HG02884 (cell line): ENCODE measurements around the gene EDN2.

Experiments used
- ATAC-seq: cut with Tn5 transposase; IDR thresholded peaks from one replicate; pipeline ENCODE4 v1.9.1; 2021; ENCODE audit warnings: mild to moderate bottlenecking, moderate library complexity; ENCODE audit not compliant: unreplicated experiment

The EDN2 gene

DNA sequence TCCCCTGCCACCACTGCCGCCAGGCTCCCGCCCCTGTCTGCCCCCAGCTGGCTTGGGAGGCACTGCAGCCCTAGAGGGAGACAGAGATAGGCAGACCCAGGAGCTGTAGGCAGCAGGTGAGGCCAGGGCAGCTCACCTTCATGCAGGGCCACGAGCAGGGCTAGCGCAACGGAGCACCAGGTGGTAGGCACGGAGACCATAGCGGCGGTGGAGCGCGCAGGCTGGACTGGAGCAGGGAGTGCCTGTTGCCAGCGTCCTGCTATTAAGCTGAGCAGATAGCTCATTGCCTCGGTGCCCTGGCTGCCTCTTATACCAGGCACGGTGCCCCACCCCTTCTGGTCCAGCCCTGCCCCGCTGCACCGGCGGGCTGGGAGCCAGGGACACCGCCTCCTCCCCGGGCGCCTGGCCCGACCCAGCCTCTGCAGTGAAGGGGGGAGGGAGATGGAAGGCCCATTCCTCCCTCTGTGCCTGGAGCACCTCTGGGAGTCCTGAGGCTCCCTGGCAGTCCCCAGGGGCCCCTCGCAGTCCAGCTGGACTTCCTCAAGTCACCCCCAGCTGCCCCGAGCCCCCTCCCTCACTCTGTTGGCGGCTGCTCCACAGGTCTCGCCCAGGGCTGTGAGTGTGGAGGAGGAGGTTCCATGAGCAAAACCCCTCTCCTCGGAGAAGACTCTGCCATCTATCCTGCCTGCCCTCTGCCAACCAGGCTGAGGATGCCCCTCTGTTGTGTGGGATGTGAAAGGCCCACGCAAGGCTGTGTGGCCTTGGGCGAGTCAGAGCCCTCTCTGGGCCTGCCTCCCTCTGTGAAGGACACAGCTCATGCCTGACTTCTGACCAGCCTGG, at the start of gene EDN2:
Gene EDN2 (minus strand): TSS at position 282 of the 840 bp plus-strand sequence. CDS start 82 bp downstream, at position 200.
- no peak for ATAC-seq

DNA sequence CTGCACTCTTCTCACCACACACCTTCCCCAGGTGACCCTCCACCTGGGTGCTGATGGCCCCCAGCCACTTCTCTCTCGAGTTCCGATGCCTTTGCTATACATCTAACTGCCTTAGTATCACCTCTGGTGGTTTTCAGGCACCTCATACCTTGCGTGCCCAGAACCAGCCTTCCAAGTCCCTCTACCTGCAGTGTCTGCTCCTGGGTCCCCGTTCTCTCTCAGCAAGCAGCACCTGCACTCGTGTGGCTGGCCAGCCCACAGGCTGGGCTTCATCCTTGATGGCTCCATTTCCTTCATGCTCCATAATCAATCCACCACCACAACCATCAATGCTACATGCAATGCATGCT, 49.2 kb upstream of the EDN2 start:
- no peak for ATAC-seq

GRCh38 chr1:41533016-41533730, 48.7 kb upstream of the EDN2 start:
- no peak for ATAC-seq

DNA sequence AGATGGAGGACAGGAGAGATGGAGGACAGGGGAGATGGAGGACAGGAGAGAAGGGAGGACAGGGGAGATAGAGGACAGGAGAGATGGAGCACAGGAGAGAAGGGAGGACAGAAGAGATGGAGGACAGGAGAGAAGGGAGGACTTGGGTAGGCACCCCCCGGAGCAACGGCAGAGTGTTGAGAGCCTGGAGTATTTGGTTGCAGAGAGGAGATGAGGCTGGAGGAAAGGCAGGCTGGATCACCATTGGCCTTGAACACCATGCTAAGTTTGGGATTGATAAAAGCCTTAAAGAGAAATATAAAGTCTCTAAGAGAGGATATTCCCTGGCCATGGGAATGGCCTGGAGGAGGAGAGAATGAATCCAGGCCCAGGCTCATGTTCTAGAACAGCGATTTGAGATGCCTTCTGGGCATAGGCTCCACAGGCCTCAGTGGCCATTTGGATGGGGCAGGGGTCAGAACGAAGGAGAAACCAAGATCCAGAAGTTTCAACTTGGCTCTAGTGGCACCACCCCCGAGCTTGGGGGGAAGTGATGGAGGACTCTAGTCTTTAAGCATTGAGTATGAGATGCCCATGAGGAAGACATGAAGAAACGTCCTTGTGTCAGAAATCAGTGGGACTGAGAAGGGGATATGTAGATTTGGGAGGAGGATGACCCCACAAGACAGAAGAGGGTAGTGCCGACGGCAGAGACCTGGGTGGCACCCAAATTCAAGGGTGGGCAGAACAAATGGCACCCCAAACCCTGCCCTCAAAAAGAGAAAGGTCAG, 47.9 kb upstream of the EDN2 start:
- no peak for ATAC-seq

- ATAC-seq, result no peak
These were observed 45.9 kb upstream of the EDN2 start for GRCh38 chr1:41530411-41530810.

- ATAC-seq, result no peak
These were observed 45.3 kb upstream of the EDN2 start for GRCh38 chr1:41529621-41530395.

DNA sequence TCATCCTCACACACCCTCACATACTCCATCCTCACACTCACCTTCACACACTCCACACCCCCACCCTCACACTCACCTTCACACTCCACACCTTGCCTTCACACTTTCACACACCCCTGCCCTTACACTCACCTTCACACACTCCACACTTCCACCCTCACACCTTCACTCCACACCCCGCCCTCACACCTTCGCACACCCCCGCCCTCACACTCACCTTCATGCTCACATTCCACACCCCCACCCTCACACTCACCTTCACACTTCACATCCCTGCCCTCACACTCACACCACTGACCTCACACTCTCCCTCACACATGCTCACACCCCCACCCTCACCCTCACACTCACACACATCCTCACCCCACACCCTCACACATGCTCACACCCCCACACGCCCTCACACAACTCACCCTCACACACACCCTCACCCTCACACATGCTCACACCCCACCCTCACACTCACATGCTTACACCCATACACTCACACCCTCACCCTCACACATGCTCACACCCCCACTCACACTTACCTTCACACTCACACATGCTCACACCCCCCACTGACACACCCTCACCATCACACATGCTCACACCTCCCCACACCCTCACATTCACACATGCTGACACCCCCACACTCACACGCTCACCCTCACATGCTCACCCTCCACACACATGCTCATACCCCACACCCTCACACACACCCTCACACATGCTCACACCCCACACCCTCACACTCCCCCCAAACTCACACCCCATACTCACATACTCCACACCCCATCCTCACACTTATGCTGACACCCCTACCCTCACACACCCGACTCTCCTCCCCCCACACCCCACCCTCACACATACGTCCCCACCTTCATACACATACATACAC, 44.5 kb upstream of the EDN2 start:
- no peak for ATAC-seq

- ATAC-seq, result no peak
These were observed 43.6 kb upstream of the EDN2 start for GRCh38 chr1:41528106-41528505.

GRCh38 chr1:41526956-41527561, 42.6 kb upstream of the EDN2 start:
- no peak for ATAC-seq

DNA sequence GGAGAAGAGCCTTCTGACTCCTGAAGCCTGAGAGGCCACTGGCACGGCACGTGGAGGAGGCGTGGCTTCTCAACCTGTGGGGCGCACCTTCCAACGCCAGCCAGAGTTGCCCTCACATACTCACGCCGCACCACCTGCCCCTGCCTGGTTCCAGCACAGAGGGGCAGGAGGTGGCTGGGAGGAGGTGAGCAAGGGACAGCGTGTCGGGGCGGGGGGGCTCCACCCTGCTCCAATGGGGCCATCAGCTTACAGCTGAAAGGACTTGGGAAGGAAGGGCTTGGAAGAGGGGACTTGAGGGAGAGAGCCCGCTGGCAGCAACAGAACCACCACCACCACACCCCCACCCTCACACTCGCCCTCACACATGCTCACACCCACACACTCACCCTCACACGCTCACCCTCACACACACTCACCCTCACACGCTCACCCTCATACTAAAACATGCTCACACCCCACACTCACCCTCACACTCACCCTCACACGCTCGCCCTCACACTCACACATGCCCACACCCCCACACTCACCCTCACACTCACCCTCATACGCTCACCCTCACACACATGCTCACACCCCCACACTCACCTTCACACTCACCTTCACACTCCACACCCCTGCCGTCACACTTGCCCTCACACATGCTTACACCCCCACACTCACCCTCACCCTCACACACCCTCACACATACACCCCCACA, 41.6 kb upstream of the EDN2 start:
- no peak for ATAC-seq

GRCh38 chr1:41524676-41525675, 40.5 kb upstream of the EDN2 start:
- ATAC-seq, result no peak

GRCh38 chr1:41523949-41524675, 39.6 kb upstream of the EDN2 start:
- ATAC-seq, result no peak

DNA sequence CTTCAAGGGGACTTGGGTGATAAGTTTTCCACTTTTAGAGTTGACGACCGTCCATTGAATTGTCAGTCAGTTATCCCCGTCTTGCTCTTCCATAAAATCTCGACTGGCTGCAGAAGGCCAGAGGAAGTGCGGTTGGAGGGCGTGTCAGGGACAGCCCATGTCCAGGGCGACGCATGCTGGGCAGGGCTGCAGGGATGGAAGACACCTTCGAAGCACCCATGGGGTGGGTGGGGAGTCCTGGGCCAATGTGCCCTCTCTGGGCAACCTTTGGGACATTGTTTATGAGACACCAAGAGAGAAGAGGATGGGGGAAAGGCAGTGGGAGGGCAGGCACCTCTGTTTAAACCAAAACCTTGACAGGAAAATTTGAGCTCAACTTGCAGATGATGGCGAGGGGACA, 38.6 kb upstream of the EDN2 start:
- ATAC-seq, result no peak

DNA sequence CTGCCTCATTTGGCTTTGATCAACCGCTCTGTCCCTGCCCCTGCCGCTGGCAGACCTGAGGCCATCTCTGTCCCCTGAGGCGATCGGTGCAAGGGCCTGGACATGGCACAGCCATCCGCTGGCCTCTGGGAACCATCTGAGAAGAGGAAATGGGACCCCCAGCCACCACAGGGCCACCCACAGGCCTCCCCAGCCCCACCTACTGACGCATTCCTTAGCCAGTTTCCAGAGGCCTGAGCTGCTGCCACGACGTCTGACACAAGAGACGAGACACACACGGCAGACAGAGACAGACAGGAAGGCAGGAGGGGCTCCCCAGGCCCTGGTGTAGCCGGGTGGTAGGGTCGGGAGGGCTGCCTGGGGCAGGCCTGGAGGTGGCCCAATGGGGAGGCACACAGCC, 37.3 kb upstream of the EDN2 start:
- no peak for ATAC-seq

- no peak for ATAC-seq
These were observed 36.7 kb upstream of the EDN2 start for GRCh38 chr1:41520951-41521752.

DNA sequence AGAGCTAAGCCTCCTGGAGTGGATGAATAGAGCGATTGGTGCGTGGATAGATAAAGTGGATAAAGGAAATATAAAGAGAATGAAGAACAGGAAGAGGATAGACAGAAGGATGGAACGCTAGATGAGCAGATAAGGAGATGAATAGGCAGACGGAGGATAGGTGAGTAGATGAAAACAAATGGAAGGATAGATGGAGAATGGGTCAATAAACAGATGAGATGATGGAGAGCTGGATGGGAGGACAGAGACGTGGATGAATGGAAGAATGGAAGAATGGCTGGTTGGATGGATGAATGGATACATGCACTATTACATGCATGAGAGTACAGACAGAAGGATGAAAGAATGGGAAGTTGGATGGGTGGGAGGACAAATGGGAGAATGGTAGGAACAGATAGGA, 35.2 kb upstream of the EDN2 start:
- no peak for ATAC-seq
